DMS 273 treated with DMSO at 0.1 percent for 48 hours (cell line): ENCODE data around the gene URM1.

Experiments used
- DNase-seq: peaks from one replicate; lab custom pipeline; 2025; lab: John Stamatoyannopoulos, UW

The URM1 gene

GRCh38 chr9:128349125-128349524, 22.0 kb upstream of the URM1 start:
- DNase-seq = no peak

- no peak for DNase-seq
These were observed 21.4 kb upstream of the URM1 start for GRCh38 chr9:128349772-128350171.

- no peak for DNase-seq
These were observed 15.7 kb upstream of the URM1 start for GRCh38 chr9:128355451-128355850.

- DNase-seq = no peak
These were observed 13.1 kb upstream of the URM1 start for GRCh38 chr9:128358090-128358489.

- DNase-seq = no peak
These were observed 12.3 kb upstream of the URM1 start for GRCh38 chr9:128358861-128359260.

GRCh38 chr9:128360826-128361225, 10.3 kb upstream of the URM1 start:
- DNase-seq = no peak

GRCh38 chr9:128361296-128361985, 9.7 kb upstream of the URM1 start:
- peak; percentile 66 for DNase-seq

GRCh38 chr9:128361986-128362646, 9.1 kb upstream of the URM1 start:
- DNase-seq = peak; percentile 66

GRCh38 chr9:128362774-128363173, 8.4 kb upstream of the URM1 start:
- no peak for DNase-seq

- DNase-seq = no peak
These were observed 5.6 kb upstream of the URM1 start for GRCh38 chr9:128365525-128365924.

- DNase-seq = no peak
These were observed 2.0 kb upstream of the URM1 start for GRCh38 chr9:128369024-128369706.

- DNase-seq = peak; percentile 39
These were observed 815 bp upstream of the URM1 start for GRCh38 chr9:128370367-128370751.

GRCh38 chr9:128371630-128372117, 500 bp downstream of the URM1 start:
- no peak for DNase-seq

- no peak for DNase-seq
These were observed 1.0 kb downstream of the URM1 start for GRCh38 chr9:128372188-128372641.

- DNase-seq = no peak
These were observed 1.6 kb downstream of the URM1 start for GRCh38 chr9:128372784-128373183.

- no peak for DNase-seq
These were observed 3.1 kb downstream of the URM1 start for GRCh38 chr9:128374221-128374675.

- no peak for DNase-seq
These were observed 4.7 kb downstream of the URM1 start for GRCh38 chr9:128375865-128376264.

GRCh38 chr9:128382261-128382660, 11.1 kb downstream of the URM1 start:
- DNase-seq = peak; percentile 55

GRCh38 chr9:128383007-128383753, 12.0 kb downstream of the URM1 start:
- DNase-seq = peak; percentile 84

GRCh38 chr9:128383791-128384190, 12.6 kb downstream of the URM1 start:
- DNase-seq = no peak

- DNase-seq = no peak
These were observed 13.8 kb downstream of the URM1 start for GRCh38 chr9:128384801-128385495.
